Neural cell (in vitro differentiated cells): ENCODE measurements around the gene LRRN4CL.

Source experiments
- CTCF ChIP-seq: fragments of 450-650 bp; IDR thresholded peaks from 2 replicates; pipeline ENCODE4 v1.5.1; 2014; ENCODE audit warnings: antibody characterized with exemption, mild to moderate bottlenecking, moderate library complexity; ENCODE audit not compliant: poor library complexity, severe bottlenecking
- EP300 ChIP-seq: fragments of 450-650 bp; conservative IDR thresholded peaks from 2 replicates; pipeline ENCODE4 v1.6.1; 2014; ENCODE audit warnings: antibody characterized with exemption, mild to moderate bottlenecking, moderate library complexity; ENCODE audit not compliant: poor library complexity, severe bottlenecking
- EZH2 ChIP-seq: fragments of 200-600, 300-800 bp; shearing (Covaris generic), sonication (generic); IDR thresholded peaks from 2 replicates; pipeline ENCODE4 v1.6.1; 2014; ENCODE audit warnings: antibody characterized with exemption, low read length, borderline replicate concordance, mild to moderate bottlenecking; ENCODE audit not compliant: insufficient read depth, poor library complexity, severe bottlenecking
- POLR2AphosphoS5 ChIP-seq: IDR thresholded peaks from 2 replicates; pipeline ENCODE4 v1.6.1; 2012
- SMC3 ChIP-seq: fragments of 450-650 bp; conservative IDR thresholded peaks from 2 replicates; pipeline ENCODE4 v1.6.1; 2014; ENCODE audit warnings: antibody characterized with exemption, mild to moderate bottlenecking, moderate library complexity; ENCODE audit not compliant: poor library complexity
- TAF1 ChIP-seq: IDR thresholded peaks from 2 replicates; pipeline ENCODE4 v1.6.1; 2012; ENCODE audit warnings: low read depth

DNA sequence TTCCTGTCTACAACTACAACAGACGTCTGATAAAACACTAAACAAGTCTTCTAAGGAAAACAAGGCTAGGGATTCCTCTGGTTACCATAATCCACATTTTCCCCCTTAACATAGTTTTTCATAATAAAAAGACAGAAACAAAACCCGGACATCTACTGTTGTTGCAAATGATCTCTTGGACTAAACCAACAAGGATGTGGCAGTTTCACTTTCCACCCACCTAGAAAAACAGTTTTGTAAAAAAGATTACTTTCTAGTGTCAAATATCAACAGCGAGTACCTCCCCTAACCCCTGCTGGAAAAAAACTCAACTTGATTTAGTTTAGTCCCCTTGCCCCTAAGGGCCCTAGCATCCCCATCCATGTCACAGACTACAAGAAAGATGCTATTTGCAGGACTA is 23.5 kb upstream of the LRRN4CL start:
- no peak for TF ChIP-seq POLR2AphosphoS5
- TF ChIP-seq EP300: no peak
- no peak for TF ChIP-seq TAF1
- TF ChIP-seq CTCF: no peak
- TF ChIP-seq EZH2: no peak
- TF ChIP-seq SMC3: no peak
